ENCODE data around the gene EGLN3. TPM values are rescaled to one million over a fixed set of nuclear protein-coding genes. Genes with fewer than 3 reads are reported as not detected.
"Not testable (repeated sequence)": the region's sequence is repeated elsewhere in the genome, so short reads cannot be mapped to it uniquely, and the experiment has no call there.

Gene EGLN3
- total RNA-seq, 6 experiments from 2014 or later: 1.9 to 25.4 (median 2.1) TPM

DNA sequence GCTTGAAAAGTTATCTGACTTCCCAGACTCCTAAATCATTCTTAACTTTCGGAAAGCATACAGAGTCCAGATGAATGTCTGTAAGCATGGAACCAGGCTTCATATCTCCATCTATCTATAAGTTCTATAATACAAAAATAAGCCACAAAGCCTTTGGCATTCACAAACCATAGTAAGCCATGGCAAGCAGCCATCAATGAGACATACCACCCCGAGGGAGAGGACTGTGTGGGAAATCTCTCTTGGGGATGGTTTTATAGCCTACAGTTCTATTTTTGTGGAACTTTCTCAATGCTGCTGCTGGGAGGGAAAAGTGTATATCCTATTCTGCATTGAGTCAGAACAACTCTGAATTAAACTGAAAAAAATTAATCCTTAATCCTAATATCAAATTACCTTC is 20.4 kb downstream of the EGLN3 start:
- intact Hi-C loops (cut with DNase I): no loop called here
- no peak overlapping the region for H3K27ac ChIP-seq
- no peak for ATAC-seq
- DNase-seq: no peak
- H3K9me3 ChIP-seq: no peaks in the 10 kb centered on the region
- no peak overlapping the region for H3K4me3 ChIP-seq
- H3K27me3 ChIP-seq: no peaks in the 10 kb centered on the region
- WGBS (ENCODE audit: insufficient coverage, low coverage, low lambda C conversion rate, missing lambda C conversion rate): 42% methylated on average over 2 of the region's 2 CpGs
- no peaks in the 10 kb centered on the region for H3K4me1 ChIP-seq
- no peaks in the 10 kb centered on the region for H3K36me3 ChIP-seq
- TF ChIP-seq POLR2A (IDR thresholded peaks at IDR 0.05): no peak
- TF ChIP-seq, protein P1, sequence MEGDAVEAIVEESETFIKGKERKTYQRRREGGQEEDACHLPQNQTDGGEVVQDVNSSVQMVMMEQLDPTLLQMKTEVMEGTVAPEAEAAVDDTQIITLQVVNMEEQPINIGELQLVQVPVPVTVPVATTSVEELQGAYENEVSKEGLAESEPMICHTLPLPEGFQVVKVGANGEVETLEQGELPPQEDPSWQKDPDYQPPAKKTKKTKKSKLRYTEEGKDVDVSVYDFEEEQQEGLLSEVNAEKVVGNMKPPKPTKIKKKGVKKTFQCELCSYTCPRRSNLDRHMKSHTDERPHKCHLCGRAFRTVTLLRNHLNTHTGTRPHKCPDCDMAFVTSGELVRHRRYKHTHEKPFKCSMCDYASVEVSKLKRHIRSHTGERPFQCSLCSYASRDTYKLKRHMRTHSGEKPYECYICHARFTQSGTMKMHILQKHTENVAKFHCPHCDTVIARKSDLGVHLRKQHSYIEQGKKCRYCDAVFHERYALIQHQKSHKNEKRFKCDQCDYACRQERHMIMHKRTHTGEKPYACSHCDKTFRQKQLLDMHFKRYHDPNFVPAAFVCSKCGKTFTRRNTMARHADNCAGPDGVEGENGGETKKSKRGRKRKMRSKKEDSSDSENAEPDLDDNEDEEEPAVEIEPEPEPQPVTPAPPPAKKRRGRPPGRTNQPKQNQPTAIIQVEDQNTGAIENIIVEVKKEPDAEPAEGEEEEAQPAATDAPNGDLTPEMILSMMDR (IDR thresholded peaks at IDR 0.05): no peak

DNA sequence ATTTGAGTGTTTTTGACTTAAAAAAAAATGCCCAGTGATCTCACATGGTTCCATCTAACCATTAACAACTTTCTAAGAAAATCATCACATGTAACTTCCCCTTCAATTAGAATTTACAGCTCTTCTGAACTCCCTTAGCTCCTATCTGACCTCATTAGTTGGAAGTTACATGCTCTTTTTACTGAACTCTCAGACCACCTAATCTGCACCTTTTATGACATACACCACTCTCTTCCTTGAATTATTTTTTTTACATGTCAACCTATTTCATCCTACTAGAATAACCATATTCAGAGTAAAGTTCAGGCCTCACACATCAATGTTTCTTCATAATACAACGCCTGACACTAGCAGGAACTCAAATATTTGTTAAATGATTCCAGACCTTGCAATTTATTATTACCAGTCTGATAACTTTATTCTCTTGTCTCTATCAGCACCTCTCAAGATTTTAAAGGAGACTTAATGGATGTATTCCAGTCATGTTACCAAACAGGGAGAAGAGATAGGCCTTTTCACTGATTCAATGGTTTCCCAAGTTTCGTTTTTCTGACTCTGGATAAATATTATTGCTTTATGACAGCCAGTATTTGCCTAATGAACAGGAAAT is 21.0 kb downstream of the EGLN3 start:
- TF ChIP-seq POLR2A (IDR thresholded peaks at IDR 0.05): no peak
- intact Hi-C loops (cut with DNase I): no loop called here
- Histone ChIP-seq H3K27ac (no peak overlapping the region), H3K4me3 (no peak overlapping the region), H3K27me3 (no peaks in the 10 kb centered on the region), H3K9me3 (no peaks in the 10 kb centered on the region), H3K36me3 (no peaks in the 10 kb centered on the region), H3K4me1 (no peaks in the 10 kb centered on the region)
- no peak for ATAC-seq
- no peak for DNase-seq
- WGBS (ENCODE audit: insufficient coverage, low coverage, low lambda C conversion rate, missing lambda C conversion rate): 38% methylated on average over 2 of the region's 2 CpGs

DNA sequence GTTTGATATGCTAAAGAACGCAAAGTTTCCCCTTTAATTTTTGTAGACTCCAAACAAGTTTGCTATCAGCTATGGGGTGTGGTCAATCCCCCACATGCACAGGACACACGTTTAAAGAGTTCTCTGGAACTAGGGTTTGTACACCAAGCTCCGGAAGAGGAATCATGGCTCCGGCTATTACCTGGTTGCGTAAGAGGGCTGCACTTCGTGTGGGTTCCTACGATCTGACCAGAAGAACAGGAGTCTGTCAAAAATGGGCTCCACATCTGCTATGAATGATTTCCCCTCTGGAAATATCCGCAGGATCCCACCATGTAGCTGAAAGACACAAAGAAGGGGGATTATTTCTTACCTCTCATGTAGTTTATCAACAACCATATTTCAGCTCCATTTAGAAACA is 22.0 kb downstream of the EGLN3 start:
- DNase-seq: no peak
- Histone ChIP-seq H3K36me3 (no peaks in the 10 kb centered on the region), H3K27ac (no peak overlapping the region), H3K4me1 (no peaks in the 10 kb centered on the region), H3K27me3 (no peaks in the 10 kb centered on the region), H3K9me3 (no peaks in the 10 kb centered on the region), H3K4me3 (no peak overlapping the region)
- TF ChIP-seq POLR2A (IDR thresholded peaks at IDR 0.05): no peak
- no peak for ATAC-seq
- WGBS (ENCODE audit: insufficient coverage, low coverage, low lambda C conversion rate, missing lambda C conversion rate): 43% methylated on average over 4 of the region's 8 CpGs
- intact Hi-C loops (cut with DNase I): no loop called here

DNA sequence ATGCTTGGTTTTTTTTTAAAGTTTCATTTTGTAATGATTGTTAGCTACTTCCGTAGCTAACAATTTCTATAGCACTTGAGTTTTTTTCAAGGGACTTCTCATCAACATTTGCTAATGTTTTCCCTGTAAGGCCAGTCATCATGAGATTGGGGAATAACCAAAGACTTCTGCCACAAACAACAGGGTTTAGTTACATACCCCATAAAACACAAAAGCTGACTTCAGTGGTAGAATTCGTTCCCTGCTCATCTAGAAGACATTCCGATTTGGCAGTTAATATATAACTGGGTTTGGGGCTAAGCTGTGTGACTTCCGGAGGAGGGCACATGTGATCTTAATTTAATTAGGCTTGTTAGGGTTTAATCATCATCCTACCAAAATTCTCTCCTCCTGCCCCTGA is 22.9 kb downstream of the EGLN3 start:
- no peak for ATAC-seq
- Histone ChIP-seq H3K36me3 (no peaks in the 10 kb centered on the region), H3K4me1 (no peaks in the 10 kb centered on the region), H3K4me3 (no peak overlapping the region), H3K27me3 (no peaks in the 10 kb centered on the region), H3K9me3 (no peaks in the 10 kb centered on the region), H3K27ac (no peak overlapping the region)
- TF ChIP-seq, protein P1 (IDR thresholded peaks at IDR 0.05): no peak
- no peak for TF ChIP-seq POLR2A (IDR thresholded peaks at IDR 0.05)
- 61% methylated on average over 4 of the region's 4 CpGs for WGBS (ENCODE audit: insufficient coverage, low coverage, low lambda C conversion rate, missing lambda C conversion rate)
- intact Hi-C loops (cut with DNase I): no loop called here
- DNase-seq: no peak

DNA sequence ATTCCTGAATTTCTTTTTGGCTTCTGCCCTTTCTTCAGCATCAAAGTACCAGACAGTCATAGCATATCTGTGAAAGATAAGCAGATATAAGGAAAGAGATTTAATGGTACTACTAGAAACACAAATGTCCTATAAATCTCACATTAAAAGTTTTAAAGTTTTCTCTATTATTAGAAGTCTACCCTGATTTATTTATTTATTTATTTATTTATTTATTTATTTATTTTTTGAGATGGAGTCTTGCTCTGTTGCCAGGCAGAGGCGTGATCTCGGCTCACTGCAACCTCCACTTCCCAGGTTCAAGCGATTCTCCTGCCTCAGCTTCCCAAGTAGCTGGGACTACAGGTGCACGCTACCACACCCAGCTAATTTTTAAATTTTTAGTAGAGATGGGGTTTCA is 23.9 kb downstream of the EGLN3 start:
- H3K9me3 ChIP-seq; H3K4me3 ChIP-seq; H3K27ac ChIP-seq; H3K36me3 ChIP-seq; DNase-seq; intact Hi-C loops (cut with DNase I); H3K27me3 ChIP-seq; H3K4me1 ChIP-seq; ATAC-seq: not testable (repeated sequence)
- 100% methylated on average over 1 of the region's 4 CpGs for WGBS (ENCODE audit: insufficient coverage, low coverage, low lambda C conversion rate, missing lambda C conversion rate)

DNA sequence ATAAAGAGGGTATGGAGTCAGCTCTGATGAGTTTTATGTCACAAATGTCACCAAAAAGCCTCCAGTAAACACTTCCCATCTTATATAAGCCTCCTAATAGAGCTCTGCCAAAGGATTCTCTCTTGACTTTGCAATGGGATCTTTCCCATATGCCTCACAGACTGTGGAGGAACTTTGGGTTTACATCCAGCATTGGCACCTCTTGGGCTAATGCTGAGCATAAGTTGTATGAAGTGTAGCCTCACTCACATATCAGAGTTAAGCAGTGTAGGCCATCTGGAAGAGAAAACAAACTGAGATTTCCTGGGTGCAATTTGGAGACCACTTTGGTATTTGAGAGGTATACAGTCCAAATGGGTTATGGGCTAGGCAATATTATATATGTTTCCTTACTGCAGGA is 24.9 kb downstream of the EGLN3 start:
- Histone ChIP-seq H3K9me3 (no peaks in the 10 kb centered on the region), H3K36me3 (no peaks in the 10 kb centered on the region), H3K4me1 (no peaks in the 10 kb centered on the region), H3K27me3 (no peaks in the 10 kb centered on the region), H3K4me3 (no peak overlapping the region), H3K27ac (no peak overlapping the region)
- ATAC-seq: no peak
- no peak for TF ChIP-seq POLR2A (IDR thresholded peaks at IDR 0.05)
- TF ChIP-seq, protein P1 (IDR thresholded peaks at IDR 0.05): no peak
- no peak for DNase-seq
- intact Hi-C loops (cut with DNase I): no loop called here

All from right lobe of liver (tissue), 6 donors.